ENCODE measurements around the gene KIAA1614.

KIAA1614 gene

DNA sequence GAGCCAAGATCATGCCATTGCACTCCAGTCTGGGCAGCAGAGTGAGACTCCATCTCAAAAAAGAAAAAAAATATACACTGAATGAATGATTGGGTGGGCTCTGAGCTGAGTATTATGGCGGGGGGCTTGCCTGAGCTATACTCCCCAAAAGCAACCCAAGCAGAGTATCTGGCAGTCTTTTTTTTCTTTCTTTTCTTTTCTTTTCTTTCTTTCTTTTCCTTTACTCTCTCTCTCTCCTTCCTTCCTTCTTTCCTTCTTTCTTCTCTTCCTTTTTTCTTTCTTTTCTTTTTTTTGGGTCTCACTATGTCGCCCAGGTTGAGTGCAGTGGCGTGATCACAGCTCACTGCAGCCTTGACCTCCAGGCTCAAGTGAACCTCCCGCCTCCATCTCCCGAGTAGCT lies 27.7 kb downstream of the KIAA1614 start:
- no peak overlapping the region for H2AFZ ChIP-seq (ENCODE audit: low read length)
- WGBS, 2 donors (ENCODE audit: extremely low coverage in 2 of 2, insufficient read length in 2 of 2, insufficient replicate concordance in 1 of 2), result no CpG with 5 or more reads among the region's 5 CpGs

DNA sequence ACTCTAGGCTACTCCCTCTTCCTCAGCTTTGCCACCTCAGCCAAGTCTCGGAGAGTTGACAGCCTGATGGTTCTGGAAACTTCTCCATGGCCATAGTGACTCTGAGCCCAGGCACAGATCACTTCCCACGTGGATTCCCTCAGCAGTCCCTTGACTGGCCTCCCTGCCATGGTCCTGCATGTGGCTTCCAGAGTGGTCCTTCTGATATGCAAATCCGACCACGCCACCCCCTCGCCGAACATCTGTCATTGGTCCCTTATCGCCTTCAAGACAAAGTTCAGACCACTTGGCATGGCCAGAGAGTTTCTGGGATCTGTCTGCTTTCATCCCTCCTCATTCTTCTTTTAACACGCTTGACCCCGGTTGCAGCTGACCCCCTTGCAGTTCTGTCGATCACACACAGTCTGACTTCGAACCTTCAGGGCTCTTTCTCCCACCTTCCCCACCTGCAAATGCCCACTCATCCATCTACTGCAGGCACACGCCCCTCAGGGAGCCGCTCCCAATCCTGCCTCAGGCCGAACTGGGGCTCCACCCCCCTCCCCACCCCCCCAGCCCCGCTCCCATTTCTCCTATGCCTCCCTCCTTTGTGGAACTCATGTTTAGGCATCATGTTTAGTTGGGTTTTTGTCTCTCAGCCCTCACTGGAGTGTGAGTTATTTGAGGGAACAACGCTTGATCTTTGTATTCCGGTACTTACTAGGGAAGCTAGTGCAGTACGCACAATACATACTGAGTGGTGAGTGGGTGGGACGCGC lies 29.0 kb downstream of the KIAA1614 start:
- H2BK15ac ChIP-seq (ENCODE audit: low read length), result peak overlapping the region; percentile 15
- H4K8ac ChIP-seq (ENCODE audit: low read depth, low read length), result no peak overlapping the region
- H4K91ac ChIP-seq (ENCODE audit: low read depth, low read length, poor library complexity), result no peak overlapping the region
- peaks cover 4 to 5% of the 10 kb centered on the region in 2 donors for H3K36me3 ChIP-seq (replicated peaks in 1 of 2; ENCODE audit: control insufficient read depth in 2 of 2, insufficient read depth in 2 of 2, low read length in 2 of 2)
- H2BK12ac ChIP-seq (ENCODE audit: low read length), result no peak overlapping the region
- H3K27ac ChIP-seq (replicated peaks; ENCODE audit: low read length), result no peak overlapping the region
- H3K4me3 ChIP-seq (ENCODE audit: low read length in 2 of 2), result no peak overlapping the region
- H2BK120ac ChIP-seq (ENCODE audit: low read depth, low read length), result no peak overlapping the region
- H3K23ac ChIP-seq (ENCODE audit: low read depth, low read length, poor library complexity), result peak overlapping the region; percentile 69
- WGBS, 2 donors (ENCODE audit: extremely low coverage in 2 of 2, insufficient read length in 2 of 2, insufficient replicate concordance in 1 of 2), result no CpG with 5 or more reads among the region's 20 CpGs
- peak overlapping the region; percentile 31 for H3K18ac ChIP-seq (ENCODE audit: low read length)
- no peak overlapping the region for H2BK5ac ChIP-seq (ENCODE audit: low read length)
- no peak overlapping the region for H3K4me2 ChIP-seq (ENCODE audit: insufficient read depth, low read length, poor library complexity, severe bottlenecking)
- H3K14ac ChIP-seq (ENCODE audit: low read length), result no peak overlapping the region
- no peak overlapping the region for H3K4ac ChIP-seq (ENCODE audit: low read length)
- H3K4me1 ChIP-seq (ENCODE audit: control insufficient read depth in 2 of 2, insufficient read depth in 1 of 2, low read depth in 1 of 2, low read length in 2 of 2), result peaks cover 0 to 2% of the 10 kb centered on the region in 2 donors
- H3K9ac ChIP-seq (ENCODE audit: low read depth, low read length, poor library complexity), result peak overlapping the region; percentile 18
- H2AFZ ChIP-seq (ENCODE audit: low read length), result no peak overlapping the region
- DNase-seq (ENCODE audit: low spot score), result no peak
- H2AK5ac ChIP-seq (ENCODE audit: low read depth, low read length), result peak overlapping the region; percentile 84
- peaks cover 2% of the 10 kb centered on the region for H3K79me1 ChIP-seq (ENCODE audit: low read depth, low read length)
- H3K27me3 ChIP-seq (ENCODE audit: control insufficient read depth in 3 of 3, insufficient read depth in 3 of 3, low read depth in 1 of 3, low read length in 3 of 3), result no peaks in the 10 kb centered on the region
- H3K9me3 ChIP-seq (replicated peaks in 1 of 2; ENCODE audit: control insufficient read depth in 2 of 2, insufficient read depth in 1 of 2, low read depth in 1 of 2, low read length in 2 of 2), result peaks cover 3 to 8% of the 10 kb centered on the region in 2 donors

More for the DNA sequence above, 27.7 kb downstream of the KIAA1614 start:
- Histone ChIP-seq H2BK15ac (ENCODE audit: low read length) (no peak overlapping the region), H2AK5ac (ENCODE audit: low read depth, low read length) (no peak overlapping the region), H4K8ac (ENCODE audit: low read depth, low read length) (no peak overlapping the region), H2BK5ac (ENCODE audit: low read length) (no peak overlapping the region), H3K9me3 (replicated peaks in 1 of 2; ENCODE audit: control insufficient read depth in 2 of 2, insufficient read depth in 1 of 2, low read depth in 1 of 2, low read length in 2 of 2) (no peaks in the 10 kb centered on the region), H3K79me1 (ENCODE audit: low read depth, low read length) (peaks cover 2% of the 10 kb centered on the region), H3K4ac (ENCODE audit: low read length) (no peak overlapping the region), H2BK120ac (ENCODE audit: low read depth, low read length) (no peak overlapping the region), H3K9ac (ENCODE audit: low read depth, low read length, poor library complexity) (no peak overlapping the region), H3K27ac (replicated peaks; ENCODE audit: low read length) (no peak overlapping the region), H3K36me3 (replicated peaks in 1 of 2; ENCODE audit: control insufficient read depth in 2 of 2, insufficient read depth in 2 of 2, low read length in 2 of 2) (peaks cover 0 to 2% of the 10 kb centered on the region in 2 donors), H3K4me2 (ENCODE audit: insufficient read depth, low read length, poor library complexity, severe bottlenecking) (no peak overlapping the region), H2BK12ac (ENCODE audit: low read length) (no peak overlapping the region), H4K91ac (ENCODE audit: low read depth, low read length, poor library complexity) (no peak overlapping the region), H3K4me3 (ENCODE audit: low read length in 2 of 2) (no peak overlapping the region), H3K14ac (ENCODE audit: low read length) (no peak overlapping the region), H3K27me3 (ENCODE audit: control insufficient read depth in 3 of 3, insufficient read depth in 3 of 3, low read depth in 1 of 3, low read length in 3 of 3) (no peaks in the 10 kb centered on the region), H3K23ac (ENCODE audit: low read depth, low read length, poor library complexity) (no peak overlapping the region), H3K18ac (ENCODE audit: low read length) (no peak overlapping the region), H3K4me1 (ENCODE audit: control insufficient read depth in 2 of 2, insufficient read depth in 1 of 2, low read depth in 1 of 2, low read length in 2 of 2) (peaks cover 0 to 6% of the 10 kb centered on the region in 2 donors)
- no peak for DNase-seq (ENCODE audit: low spot score)

DNA sequence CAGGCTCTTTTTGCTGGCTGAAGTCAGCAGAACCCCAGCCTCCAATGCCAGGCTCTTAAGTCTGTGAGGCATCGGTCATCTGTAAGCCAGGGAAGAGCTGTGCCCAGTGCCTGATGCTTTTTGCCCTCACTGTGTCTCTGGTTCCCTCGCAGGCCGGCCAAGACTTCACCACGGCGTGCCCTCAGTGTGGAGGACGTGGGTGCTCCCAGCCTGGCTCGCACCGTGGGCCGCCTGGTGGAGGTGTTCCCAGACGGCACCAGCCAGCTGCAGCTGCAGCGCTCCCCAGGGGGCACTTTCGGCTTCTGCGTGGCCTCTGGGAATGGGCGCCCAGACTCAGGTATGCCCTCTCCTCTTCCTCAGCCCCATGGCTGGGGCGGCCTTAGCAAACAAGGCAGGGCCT lies 32.5 kb downstream of the KIAA1614 start:
- no peak overlapping the region for H3K4me3 ChIP-seq (ENCODE audit: low read length in 2 of 2)
- H3K79me1 ChIP-seq (ENCODE audit: low read depth, low read length), result peaks cover 2% of the 10 kb centered on the region
- H4K8ac ChIP-seq (ENCODE audit: low read depth, low read length), result no peak overlapping the region
- peak overlapping the region; percentile 49 for H2BK12ac ChIP-seq (ENCODE audit: low read length)
- peaks cover 0 to 6% of the 10 kb centered on the region in 2 donors for H3K4me1 ChIP-seq (ENCODE audit: control insufficient read depth in 2 of 2, insufficient read depth in 1 of 2, low read depth in 1 of 2, low read length in 2 of 2)
- peaks cover 6 to 28% of the 10 kb centered on the region in 2 donors for H3K9me3 ChIP-seq (replicated peaks in 1 of 2; ENCODE audit: control insufficient read depth in 2 of 2, insufficient read depth in 1 of 2, low read depth in 1 of 2, low read length in 2 of 2)
- H2BK120ac ChIP-seq (ENCODE audit: low read depth, low read length), result no peak overlapping the region
- DNase-seq (ENCODE audit: low spot score), result no peak
- peaks cover 5 to 25% of the 10 kb centered on the region in 2 donors for H3K36me3 ChIP-seq (replicated peaks in 1 of 2; ENCODE audit: control insufficient read depth in 2 of 2, insufficient read depth in 2 of 2, low read length in 2 of 2)
- H2AK5ac ChIP-seq (ENCODE audit: low read depth, low read length), result no peak overlapping the region
- peak overlapping the region; percentile 55 for H3K9ac ChIP-seq (ENCODE audit: low read depth, low read length, poor library complexity)
- peak overlapping the region; percentile 69 for H2BK5ac ChIP-seq (ENCODE audit: low read length)
- H3K27ac ChIP-seq (replicated peaks; ENCODE audit: low read length), result no peak overlapping the region
- no peak overlapping the region for H3K4ac ChIP-seq (ENCODE audit: low read length)
- H4K91ac ChIP-seq (ENCODE audit: low read depth, low read length, poor library complexity), result no peak overlapping the region
- no peak overlapping the region for H2AFZ ChIP-seq (ENCODE audit: low read length)
- peak overlapping the region; percentile 47 for H3K14ac ChIP-seq (ENCODE audit: low read length)
- H3K18ac ChIP-seq (ENCODE audit: low read length), result no peak overlapping the region
- no peaks in the 10 kb centered on the region for H3K27me3 ChIP-seq (ENCODE audit: control insufficient read depth in 3 of 3, insufficient read depth in 3 of 3, low read depth in 1 of 3, low read length in 3 of 3)
- H3K23ac ChIP-seq (ENCODE audit: low read depth, low read length, poor library complexity), result no peak overlapping the region
- WGBS, 2 donors (ENCODE audit: extremely low coverage in 2 of 2, insufficient read length in 2 of 2, insufficient replicate concordance in 1 of 2), result no CpG with 5 or more reads among the region's 15 CpGs
- no peak overlapping the region for H3K4me2 ChIP-seq (ENCODE audit: insufficient read depth, low read length, poor library complexity, severe bottlenecking)
- no peak overlapping the region for H2BK15ac ChIP-seq (ENCODE audit: low read length)

GRCh38 chr1:180945551-180945950 lies 32.9 kb downstream of the KIAA1614 start:
- H3K27me3 ChIP-seq (ENCODE audit: control insufficient read depth in 3 of 3, insufficient read depth in 3 of 3, low read depth in 1 of 3, low read length in 3 of 3), result no peaks in the 10 kb centered on the region
- H3K23ac ChIP-seq (ENCODE audit: low read depth, low read length, poor library complexity), result no peak overlapping the region
- no peak overlapping the region for H3K4me3 ChIP-seq (ENCODE audit: low read length in 2 of 2)
- no peak overlapping the region for H3K18ac ChIP-seq (ENCODE audit: low read length)
- DNase-seq (ENCODE audit: low spot score), result no peak
- H3K79me1 ChIP-seq (ENCODE audit: low read depth, low read length), result peaks cover 2% of the 10 kb centered on the region
- H3K27ac ChIP-seq (replicated peaks; ENCODE audit: low read length), result no peak overlapping the region
- peaks cover 0 to 6% of the 10 kb centered on the region in 2 donors for H3K4me1 ChIP-seq (ENCODE audit: control insufficient read depth in 2 of 2, insufficient read depth in 1 of 2, low read depth in 1 of 2, low read length in 2 of 2)
- peaks cover 8 to 29% of the 10 kb centered on the region in 2 donors for H3K36me3 ChIP-seq (replicated peaks in 1 of 2; ENCODE audit: control insufficient read depth in 2 of 2, insufficient read depth in 2 of 2, low read length in 2 of 2)
- H2BK120ac ChIP-seq (ENCODE audit: low read depth, low read length), result no peak overlapping the region
- H3K14ac ChIP-seq (ENCODE audit: low read length), result no peak overlapping the region
- no peak overlapping the region for H3K4me2 ChIP-seq (ENCODE audit: insufficient read depth, low read length, poor library complexity, severe bottlenecking)
- H2BK5ac ChIP-seq (ENCODE audit: low read length), result no peak overlapping the region
- H2AFZ ChIP-seq (ENCODE audit: low read length), result no peak overlapping the region
- no CpG with 5 or more reads among the region's 8 CpGs for WGBS, 2 donors (ENCODE audit: extremely low coverage in 2 of 2, insufficient read length in 2 of 2, insufficient replicate concordance in 1 of 2)
- H3K9ac ChIP-seq (ENCODE audit: low read depth, low read length, poor library complexity), result no peak overlapping the region
- peaks cover 6 to 28% of the 10 kb centered on the region in 2 donors for H3K9me3 ChIP-seq (replicated peaks in 1 of 2; ENCODE audit: control insufficient read depth in 2 of 2, insufficient read depth in 1 of 2, low read depth in 1 of 2, low read length in 2 of 2)
- H2BK15ac ChIP-seq (ENCODE audit: low read length), result no peak overlapping the region
- H2AK5ac ChIP-seq (ENCODE audit: low read depth, low read length), result no peak overlapping the region
- H4K91ac ChIP-seq (ENCODE audit: low read depth, low read length, poor library complexity), result no peak overlapping the region
- H3K4ac ChIP-seq (ENCODE audit: low read length), result no peak overlapping the region
- H4K8ac ChIP-seq (ENCODE audit: low read depth, low read length), result no peak overlapping the region
- no peak overlapping the region for H2BK12ac ChIP-seq (ENCODE audit: low read length)

Measured in neuronal stem cell (in vitro differentiated cells).